Measurements from ENCODE around the gene GPLD1.

GPLD1 gene

DNA sequence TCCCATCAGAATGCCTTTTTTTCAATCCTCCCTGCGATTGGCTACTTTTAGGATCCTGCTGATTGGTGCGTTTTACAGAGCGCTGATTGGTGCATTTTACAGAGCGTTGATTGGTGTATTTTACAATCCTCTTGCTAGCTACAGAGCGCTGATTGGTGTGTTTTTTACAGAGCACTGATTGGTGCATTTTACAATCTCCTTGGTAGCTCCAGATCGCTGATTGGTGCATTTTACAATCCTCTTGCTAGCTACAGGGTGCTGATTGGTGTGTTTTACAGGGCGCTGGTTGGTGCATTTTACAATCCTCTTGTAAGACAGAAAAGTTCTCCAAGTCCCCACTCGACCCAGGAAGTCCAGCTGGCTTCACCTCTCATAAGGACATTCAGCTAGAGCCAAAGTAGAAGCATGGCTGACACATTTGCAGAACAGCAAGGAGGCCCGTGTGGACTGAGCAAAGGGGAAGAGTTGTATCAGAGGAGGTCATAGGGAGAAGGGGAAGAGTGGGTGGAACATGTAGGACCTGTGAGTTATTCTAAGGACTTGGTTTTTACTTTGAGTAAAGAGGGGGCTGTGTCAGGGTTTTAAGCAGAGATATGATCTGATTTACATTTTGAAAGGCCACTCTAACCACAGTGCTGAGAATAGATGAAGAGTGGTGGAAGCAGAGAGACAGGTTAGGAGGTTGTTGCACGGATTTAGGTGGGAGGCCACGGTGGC lies 8.0 kb upstream of the GPLD1 start:
- DNase-seq (ENCODE audit: low spot score) = no peak

DNA sequence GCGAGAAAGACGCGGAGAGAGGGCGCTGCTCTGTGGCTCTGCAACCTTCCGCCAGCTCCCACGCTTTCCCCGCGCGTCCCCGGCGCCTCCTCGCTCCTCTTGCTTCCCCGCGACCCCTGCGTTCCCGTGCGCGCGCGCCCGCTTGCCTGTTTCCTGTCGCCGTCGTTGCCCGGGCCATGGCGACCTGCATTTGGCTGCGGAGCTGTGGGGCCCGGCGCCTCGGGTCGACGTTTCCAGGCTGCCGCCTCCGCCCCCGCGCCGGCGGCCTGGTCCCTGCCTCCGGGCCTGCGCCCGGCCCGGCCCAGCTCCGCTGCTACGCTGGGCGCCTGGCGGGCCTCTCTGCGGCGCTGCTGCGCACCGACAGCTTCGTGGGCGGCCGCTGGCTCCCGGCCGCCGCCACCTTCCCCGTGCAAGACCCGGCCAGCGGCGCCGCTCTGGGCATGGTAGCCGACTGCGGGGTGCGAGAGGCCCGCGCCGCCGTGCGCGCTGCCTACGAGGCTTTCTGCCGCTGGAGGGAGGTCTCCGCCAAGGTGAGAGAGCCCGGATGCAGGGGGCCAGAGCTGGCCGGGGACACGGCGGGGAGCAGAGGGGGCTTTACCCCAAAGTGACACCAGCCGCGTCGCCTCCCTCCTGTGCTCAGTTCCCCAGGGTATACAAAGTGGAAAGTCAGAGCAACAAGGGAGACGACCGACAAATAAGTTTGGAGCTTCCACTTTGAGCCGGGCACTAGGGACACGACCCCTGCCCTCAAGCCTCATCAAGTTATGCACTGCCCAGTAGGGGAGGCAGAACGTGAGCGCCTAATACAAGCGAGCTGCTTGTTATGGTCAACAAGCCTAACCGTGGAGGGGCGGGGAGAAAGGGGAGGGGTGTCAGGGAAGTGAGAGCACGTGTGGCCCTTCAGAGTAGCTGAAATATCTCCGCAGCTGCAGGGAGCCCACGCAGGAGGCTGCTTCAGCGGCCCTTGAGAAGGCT lies 5.7 kb upstream of the GPLD1 start, which contains the start of gene ALDH5A1:
ALDH5A1 (plus strand) TSS at position 149 of the 975 bp plus-strand sequence; CDS start at position 177, 28 bp downstream.
- DNase-seq (ENCODE audit: low spot score) = peak; percentile 71

DNA sequence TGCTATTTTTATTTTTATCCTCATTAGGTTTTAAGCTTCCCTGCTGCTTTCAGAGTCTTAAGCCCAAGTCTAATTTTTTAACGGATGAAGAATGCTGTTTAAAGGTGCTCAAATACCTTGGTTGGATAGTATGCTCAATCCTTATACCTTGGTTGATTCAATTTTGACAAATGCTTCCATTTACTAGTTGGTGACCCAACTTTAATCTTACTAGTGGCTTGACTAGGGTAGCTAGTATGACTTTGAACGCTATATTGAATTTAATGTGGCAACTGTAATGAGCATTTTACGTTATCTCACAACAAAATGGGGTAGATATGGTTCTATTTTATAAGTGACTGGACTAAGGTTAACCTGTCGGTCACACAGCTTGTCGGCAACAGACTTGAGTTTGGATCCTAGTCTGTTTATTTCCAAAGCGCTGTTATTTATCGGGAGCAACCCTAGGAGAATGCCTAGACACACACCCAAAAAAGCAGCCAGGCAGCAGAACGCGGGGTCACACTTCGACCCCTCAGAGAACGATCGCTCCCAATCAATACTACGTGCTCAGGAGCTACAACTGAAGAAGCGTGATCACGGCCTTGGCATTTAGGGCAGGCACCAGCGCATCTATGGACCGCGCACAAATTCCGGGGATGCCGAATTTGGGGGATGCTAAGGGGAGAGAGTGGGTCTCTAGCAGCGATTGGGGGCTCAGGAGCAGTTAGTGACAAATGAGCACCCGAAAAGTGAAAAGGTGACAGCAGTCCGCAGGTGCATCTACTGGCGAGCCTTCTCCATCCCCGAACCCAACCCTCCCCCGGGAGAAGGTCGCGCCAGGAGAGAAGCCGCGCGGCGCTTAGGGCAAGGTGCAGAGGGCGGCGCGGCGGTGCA lies 4.8 kb upstream of the GPLD1 start:
- DNase-seq (ENCODE audit: low spot score) = peak; percentile 45

DNA sequence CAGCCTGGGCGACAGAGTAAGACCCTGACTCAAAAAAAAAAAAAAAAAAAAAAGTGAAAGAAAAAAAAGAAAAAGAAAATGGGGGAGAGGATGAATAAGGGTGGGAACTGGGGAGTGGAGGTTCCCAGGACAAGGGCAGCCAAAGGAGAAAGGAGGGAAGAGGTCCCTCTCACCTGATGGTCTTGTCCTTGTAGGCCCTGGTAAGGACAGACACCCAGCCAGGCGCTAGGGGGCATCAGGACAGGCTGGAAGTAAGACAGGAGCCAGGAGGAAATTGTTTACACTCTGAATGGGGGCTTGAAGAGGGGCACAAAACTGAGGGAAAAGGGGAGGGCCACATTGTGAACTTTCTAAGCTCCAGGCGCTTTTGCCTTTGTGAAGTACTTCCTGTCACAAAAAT lies 3.1 kb upstream of the GPLD1 start:
- DNase-seq (ENCODE audit: low spot score) = peak; percentile 59

DNA sequence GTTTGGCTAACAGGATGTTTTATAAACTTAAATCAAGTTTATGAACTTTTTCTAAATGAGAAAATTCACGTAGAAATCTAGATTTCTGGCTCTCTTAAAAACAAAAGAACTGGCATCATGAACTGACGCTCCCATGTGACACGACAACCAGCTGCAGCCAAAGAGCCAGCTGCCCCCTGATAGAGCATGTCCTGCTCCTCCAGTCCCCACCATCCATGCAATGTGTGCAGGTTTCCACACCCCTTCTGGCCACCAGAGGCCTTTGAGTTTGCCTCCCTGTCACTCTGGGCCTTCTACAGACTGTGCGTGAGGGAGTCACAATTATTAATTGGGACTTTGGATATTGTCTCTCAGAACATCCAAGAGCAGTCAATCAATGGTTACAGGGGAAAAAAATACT lies 1.6 kb upstream of the GPLD1 start:
- DNase-seq (ENCODE audit: low spot score) = no peak

DNA sequence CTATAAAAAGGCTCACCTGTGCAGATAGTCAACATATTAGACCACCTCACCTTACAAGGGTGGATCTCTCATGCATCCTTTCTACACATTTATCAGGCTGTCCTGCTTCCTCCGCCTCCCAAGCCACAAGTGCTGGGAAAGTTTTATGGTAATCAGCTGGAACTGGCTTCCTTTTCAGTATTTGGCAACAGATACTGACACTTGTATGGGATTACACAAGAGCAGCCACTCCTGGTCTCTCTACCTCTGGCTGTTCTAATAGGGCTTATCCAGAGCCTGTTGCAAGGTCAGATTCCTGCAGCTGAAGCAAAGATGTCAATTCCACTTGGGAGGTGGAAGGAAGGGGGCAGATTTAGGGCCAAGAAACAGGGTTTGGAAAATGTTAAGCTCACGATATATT lies 503 bp upstream of the GPLD1 start:
- no peak for DNase-seq (ENCODE audit: low spot score)

DNA sequence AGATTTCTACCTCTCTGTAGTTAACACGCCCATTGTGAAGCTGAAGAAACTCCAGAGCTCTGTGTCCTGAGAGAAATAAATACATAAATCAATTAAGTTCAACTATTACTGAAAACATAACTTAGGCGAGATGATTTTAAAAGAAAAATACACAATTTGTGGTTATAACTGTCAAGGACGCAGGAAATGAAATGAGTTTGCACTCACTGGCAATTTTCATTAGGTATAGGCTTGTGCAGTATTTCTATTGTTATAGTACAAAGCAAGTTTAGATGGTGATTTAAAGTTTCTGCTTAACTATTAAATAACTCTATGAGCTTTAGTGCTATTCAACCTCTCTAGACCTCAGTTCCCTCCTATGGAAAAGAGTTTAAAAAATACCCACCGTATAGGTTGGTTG lies 3.3 kb downstream of the GPLD1 start:
- DNase-seq (ENCODE audit: low spot score) = no peak

DNA sequence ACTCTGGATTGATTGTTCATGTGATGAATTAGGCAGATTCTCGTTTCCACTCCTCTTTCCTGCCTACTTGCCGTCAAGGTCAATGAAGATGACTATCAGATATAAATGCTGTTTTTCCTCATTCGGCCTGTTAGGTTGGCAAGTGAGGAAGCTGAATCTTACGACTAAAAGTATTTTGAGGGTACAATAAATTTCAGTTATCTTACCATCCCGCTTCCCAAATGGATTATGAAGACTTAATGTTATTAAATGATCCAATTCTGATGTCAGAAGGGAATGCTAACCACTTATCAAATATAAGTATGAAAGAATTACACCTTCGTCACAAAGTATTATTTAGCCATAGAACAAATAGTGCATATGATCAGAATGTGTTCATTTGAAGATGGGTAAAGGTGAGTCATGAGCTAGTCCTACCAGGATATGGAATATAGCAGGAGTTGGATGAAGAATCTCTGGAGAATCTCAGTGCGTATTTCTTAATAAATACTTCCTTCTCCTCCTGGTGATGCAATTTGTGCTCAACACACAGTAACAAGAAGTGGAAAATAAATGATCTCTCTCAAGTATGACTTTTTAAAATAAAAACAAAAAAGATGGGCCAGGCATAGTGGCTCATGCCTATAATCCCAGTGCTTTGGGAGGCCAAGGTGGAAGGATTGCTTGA lies 4.6 kb downstream of the GPLD1 start:
- DNase-seq (ENCODE audit: low spot score) = no peak

DNA sequence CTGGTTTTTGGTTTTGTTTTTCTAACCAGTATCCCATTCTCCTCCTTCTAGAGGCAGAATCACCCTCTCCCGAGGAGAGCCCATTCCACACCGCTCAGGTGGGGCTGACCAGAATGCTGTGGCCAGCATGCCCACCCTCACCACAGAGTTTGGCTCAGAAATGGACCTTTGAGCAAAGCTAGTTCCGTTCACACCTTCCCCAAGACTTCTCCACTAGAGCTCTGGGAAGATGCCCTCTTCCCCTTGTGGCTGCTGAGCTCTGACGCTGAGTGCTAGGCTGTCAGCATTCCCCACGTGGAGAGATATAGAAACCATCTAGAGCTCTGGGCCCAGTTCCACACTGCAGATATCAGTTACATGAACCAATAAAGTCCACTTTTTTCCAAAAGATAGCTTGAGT lies 7.9 kb downstream of the GPLD1 start:
- no peak for DNase-seq (ENCODE audit: low spot score)

DNA sequence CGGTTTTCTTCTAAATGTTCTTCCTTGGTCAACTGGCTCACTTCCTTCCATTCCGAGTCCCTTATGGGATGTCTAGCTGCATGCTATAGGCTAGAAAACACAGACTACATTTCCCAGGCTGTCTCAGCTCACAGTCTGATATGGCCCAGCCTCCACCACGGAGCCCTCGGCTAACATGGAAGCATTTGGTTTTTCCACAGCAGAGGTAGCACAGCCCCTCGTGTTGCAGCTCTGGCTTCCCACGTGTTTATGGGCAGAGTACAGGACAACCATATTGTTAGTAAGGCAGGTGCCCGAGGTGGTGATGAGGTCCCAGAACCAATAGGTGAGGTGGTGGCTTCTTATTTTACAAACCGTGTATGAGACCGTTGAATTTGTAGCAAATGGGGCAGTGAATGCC lies 8.7 kb downstream of the GPLD1 start:
- DNase-seq (ENCODE audit: low spot score) = no peak

DNA sequence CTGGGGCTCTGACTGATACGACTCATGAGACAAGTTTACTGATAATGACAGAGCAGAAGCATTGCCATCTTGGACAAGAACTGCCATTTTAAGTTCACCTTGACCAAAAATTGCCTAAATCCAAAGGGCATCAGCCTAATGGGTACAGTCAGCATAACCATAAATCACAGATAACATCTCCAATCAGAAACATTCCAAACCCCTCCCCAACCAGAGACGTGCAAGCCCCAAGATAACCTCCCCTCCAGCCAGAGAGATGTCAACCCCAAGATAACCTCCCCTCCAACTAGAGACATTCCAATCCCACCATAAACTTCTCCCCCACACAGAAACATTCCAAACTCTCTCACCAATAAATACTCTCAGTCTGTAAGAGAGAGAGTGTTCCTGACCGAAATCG lies 10.5 kb downstream of the GPLD1 start:
- no peak for DNase-seq (ENCODE audit: low spot score)

DNA sequence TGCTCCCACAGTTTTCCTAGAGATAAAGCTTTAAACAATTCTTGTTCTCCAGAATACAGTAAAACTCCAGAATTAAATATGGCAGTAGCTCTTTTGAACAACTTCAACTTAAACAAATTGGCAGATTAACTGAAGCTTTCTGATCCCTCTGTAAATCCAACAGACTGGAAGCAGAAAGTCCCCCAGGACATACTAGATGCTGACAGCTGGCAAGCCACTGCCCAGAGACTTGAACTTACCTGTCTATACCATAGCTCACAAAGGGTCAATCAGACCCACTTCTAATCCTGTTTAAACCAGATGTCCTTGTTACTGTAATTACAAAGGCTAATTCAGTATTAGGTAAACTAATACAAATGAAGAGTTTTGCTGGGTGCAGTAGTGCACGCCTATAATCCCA lies 12.3 kb downstream of the GPLD1 start:
- no peak for DNase-seq (ENCODE audit: low spot score)

DNA sequence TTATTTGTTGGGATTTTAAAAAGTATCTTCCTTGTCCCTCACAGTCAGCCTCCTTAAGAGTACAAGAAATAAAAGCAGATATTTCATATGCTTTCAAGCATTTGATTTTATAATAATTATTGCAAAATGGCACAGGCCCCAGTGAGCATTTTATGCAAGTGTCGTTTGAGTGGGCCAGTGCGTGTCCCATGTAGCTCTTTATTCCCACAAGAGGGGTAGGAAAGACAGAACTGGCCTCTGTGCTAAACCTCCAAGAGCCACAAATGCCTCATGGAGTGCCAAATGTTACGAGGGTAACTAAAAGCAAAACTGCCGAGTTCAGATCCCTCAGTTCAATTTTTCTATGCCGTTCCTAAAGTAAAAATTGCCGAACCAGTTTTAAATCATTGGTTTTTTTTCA lies 12.7 kb downstream of the GPLD1 start:
- DNase-seq (ENCODE audit: low spot score) = no peak

DNA sequence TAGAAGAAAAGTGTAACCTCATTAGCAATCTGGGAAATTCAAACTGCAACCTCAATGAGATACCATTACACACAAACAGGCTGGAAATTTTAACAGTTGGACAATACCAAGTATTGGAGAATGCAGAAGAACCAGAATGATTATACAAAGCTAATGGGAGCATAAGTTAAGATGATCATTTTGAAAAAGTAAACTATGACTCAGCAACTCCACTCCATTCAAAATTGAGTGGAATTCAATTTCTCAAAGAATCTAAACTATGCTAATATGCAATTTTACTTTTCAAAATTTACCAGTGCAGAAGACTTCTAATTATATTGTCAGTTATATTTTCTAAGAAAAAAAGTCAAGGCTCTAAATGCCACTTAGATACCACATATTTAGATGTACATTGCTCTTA lies 17.2 kb downstream of the GPLD1 start:
- no peak for DNase-seq (ENCODE audit: low spot score)

DNA sequence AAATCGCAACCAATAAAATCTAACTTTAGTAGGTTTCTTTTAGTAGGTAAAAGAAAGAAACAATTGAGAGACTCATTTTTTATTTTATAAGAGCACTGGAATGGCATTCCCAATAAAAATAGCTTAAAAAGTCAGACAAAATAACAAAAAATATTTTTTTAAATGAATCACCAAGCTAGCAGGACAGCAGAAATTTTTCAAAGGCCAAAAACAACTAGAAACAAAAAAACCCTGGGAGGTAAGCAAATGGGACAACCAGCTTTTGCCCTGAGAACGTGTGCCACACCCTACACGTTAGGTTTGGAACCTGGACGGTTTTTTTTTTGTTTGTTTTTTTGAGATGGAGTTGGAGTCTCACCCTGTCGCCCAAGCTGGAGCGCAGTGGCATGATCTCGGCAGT lies 19.6 kb downstream of the GPLD1 start:
- no peak for DNase-seq (ENCODE audit: low spot score)

DNA sequence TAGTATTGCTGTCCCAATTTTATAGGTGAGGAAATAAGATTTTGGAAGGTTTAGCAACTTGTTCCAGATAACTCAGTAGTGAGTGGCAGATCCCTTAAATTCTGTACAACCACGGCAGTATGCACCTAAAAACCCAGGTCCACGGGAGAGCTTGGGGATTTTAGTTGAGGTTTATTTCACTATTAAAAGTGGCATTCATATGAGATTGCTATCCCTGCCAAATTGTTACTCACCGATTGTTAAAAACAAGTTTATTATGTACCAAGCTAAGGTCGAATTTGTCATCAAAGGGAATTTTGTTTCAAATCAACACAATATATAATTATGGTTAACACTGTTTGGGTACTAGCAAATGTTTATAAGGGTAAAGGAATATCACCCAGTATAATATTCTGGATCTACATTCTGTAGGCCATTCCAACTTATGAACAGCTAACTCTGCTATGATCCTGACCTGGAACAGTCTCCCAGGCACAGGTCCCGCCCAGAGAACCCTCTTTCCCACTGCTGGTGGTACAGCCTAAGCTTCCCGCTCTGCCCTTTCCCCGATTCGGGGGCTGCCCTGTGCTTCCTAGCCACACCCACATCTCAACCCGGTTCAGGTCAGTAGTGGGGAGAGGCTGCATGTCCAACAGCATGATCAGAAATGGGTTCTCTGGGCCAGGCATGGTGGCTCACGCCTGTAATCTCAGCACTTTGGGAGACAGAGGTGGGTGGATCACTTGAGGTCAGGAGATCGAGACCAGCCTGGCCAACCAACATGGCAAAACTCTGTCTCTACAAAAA lies 24.9 kb downstream of the GPLD1 start:
- DNase-seq (ENCODE audit: low spot score) = no peak

DNA sequence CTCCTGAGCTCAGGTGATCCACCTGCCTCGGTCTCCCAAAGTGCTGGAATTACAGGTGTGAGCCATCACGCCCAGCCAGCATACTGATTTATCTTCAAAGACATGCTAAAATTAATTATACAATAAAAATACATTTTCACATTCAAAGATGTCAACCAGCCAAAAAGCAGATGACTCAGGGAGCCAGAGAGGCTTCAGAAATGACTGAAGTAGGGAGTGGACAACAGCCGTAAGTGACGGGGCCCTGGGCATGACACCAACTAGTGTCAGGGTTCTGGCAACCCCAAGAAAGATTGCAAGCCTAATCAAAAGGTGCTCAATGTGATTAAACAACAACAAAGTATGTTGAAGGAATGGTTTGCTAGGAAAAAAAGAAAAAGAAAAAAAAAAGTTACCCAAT lies 28.4 kb downstream of the GPLD1 start:
- no peak for DNase-seq (ENCODE audit: low spot score)

DNA sequence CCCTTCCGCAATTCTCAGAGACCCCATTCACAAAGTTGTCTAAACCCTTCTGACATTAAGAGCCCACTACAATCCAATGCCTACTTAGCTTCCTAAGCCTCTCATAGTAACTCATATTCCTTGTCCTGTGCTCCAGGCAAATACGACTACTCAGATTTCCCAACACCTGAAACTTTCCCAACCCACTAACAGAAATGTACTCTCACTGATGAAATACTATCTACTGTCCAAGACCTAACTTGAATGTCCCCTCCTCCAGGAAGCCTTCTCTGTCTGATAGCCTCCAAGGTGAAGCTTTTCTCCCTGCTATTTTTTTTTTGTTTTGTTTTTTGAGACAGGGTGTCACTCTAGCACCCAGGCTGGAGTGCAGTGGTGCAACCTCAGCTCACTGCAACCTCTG lies 30.4 kb downstream of the GPLD1 start:
- DNase-seq (ENCODE audit: low spot score) = no peak

DNA sequence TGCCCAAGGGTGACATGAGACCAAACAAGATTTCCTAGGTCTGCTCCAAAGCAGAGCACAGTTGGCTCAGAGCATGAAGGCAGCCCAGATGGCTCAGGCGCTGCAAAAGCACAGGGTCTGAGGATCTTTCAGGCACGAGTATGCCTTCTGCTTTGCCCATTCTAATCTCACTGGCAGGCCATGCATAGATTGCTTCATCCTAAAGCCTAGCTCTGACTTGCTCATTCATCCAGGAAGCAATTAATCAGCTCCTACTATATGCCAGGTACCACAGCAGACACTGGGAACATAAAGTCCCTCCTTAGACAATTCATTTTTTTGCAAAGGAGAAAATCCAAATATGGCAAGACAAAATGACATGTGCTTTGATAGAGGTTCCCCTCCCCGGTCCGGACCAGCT lies 31.2 kb downstream of the GPLD1 start:
- DNase-seq (ENCODE audit: low spot score) = no peak

DNA sequence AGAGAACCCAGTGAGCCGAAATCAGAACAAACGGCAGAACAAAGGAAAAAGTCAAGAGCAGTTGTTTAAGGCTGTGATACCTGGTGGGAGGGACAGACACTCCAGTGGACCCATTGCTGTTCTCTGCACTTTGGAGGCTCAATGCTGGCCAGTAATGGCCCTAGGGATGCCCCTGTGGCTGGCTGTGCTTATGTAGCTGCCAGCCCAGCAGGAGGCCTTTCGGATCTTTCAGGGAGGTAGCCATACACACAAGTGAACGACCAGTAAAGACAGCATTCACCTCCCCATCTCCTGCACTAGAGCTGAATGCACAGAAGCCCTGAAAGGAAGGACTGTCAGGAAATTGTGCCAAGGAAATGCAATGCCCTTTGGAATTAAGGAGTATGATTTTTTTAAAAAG lies 34.3 kb downstream of the GPLD1 start:
- no peak for DNase-seq (ENCODE audit: low spot score)

DNA sequence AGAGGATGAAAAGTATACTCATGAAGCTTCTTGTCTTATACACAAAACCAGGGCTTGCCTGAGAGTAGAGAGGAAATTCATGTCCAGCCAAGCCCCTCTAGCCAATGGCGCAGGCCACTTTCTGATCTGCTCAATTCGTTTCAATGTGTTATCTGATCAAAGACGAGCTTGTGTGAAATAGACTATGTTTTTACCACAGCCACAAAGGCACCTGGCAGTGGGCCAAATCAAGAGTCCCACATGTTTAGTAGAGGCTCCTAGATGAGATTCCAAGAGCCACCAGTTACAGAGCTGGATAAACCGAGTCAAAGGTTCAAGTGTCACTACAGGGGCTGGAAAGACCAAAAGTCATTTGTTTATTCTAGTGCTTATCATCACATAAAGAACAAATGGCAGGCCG lies 34.9 kb downstream of the GPLD1 start:
- peak; percentile 52 for DNase-seq (ENCODE audit: low spot score)
